PC-9 (cell line): ENCODE data around the gene SLK.

Source experiments
- CTCF ChIP-seq: fragments of 200-600 bp; sonication (generic); conservative IDR thresholded peaks from 2 replicates; pipeline ENCODE4 v1.6.1; 2017; ENCODE audit warnings: mixed run types, antibody characterized with exemption, mild to moderate bottlenecking, moderate library complexity
- EZH2 ChIP-seq: fragments of 200-600 bp; sonication (generic); IDR thresholded peaks from 2 replicates; pipeline ENCODE4 v1.8.0; 2017; ENCODE audit warnings: antibody characterized with exemption, low read depth

- TF ChIP-seq CTCF (no peak), EZH2 (no peak)
Observed at GRCh38 chr10:104033966-104034365, 67.0 kb downstream of the SLK start.
